ENCODE results near the gene CGB2.
"Not testable (repeated sequence)": the region's sequence is repeated elsewhere in the genome, so short reads cannot be mapped to it uniquely, and the experiment has no call there.

The CGB2 gene

DNA sequence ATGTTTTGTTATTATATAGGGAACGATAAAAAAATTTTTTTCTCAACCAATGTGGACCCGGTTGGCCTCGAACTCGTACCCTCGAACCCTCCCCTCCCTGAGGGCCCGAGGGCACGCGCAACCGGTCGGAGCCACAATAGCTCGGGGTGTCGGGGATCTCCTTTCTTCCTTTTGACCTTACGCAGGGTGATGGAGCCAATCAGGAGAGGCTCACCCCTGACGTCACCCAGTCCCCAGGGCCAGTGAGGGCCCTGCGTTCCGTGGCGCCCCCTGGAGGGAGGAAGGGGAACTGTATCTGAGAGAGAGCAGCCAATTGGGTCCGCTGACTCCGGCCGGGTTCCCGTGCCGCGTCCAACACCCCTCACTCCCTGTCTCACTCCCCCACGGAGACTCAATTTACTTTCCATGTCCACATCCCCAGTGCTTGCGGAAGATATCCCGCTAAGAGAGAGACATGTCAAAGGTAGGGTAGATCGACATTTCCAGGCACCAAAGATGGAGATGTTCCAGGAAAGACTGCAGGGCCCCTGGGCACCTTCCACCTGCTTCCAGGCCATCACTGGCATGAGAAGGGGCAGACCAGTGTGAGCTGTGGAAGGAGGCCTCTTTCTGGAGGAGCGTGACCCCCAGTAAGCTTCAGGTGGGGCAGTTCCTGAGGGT, at the start of gene CGB2:
CGB2 (plus strand) TSS at position 249 of the 660 bp plus-strand sequence; CDS start at position 455, 206 bp downstream.
- not testable (repeated sequence) for DNase-seq (ENCODE audit: extremely low read depth, low read depth); H3K4me3 ChIP-seq (replicated peaks; ENCODE audit: low read depth, low read length)
- TF ChIP-seq, protein P1, sequence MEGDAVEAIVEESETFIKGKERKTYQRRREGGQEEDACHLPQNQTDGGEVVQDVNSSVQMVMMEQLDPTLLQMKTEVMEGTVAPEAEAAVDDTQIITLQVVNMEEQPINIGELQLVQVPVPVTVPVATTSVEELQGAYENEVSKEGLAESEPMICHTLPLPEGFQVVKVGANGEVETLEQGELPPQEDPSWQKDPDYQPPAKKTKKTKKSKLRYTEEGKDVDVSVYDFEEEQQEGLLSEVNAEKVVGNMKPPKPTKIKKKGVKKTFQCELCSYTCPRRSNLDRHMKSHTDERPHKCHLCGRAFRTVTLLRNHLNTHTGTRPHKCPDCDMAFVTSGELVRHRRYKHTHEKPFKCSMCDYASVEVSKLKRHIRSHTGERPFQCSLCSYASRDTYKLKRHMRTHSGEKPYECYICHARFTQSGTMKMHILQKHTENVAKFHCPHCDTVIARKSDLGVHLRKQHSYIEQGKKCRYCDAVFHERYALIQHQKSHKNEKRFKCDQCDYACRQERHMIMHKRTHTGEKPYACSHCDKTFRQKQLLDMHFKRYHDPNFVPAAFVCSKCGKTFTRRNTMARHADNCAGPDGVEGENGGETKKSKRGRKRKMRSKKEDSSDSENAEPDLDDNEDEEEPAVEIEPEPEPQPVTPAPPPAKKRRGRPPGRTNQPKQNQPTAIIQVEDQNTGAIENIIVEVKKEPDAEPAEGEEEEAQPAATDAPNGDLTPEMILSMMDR (IDR thresholded peaks at IDR 0.05; ENCODE audit: low read depth, low read length, missing control alignments): peak; percentile 50

DNA sequence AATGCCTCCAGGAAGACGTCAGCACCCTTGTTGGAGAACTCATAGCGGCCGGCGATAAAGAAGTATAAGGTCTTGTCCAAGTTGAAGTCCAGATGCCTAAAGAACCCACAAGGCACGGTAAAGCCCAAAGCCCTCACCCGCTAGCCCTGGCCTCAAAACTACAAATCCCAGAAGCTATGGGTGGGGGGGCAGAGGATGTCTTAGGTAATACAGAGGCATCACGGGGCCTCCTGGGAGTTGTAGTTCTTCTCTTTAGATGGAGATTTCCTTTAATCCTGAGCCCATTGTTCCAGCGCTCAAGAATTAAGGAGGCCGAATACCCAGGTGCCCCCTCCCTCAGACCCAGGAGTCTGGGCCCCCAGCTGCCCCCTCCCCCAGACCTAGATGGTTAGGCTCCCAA, 49.4 kb upstream of the CGB2 start:
- TF ChIP-seq, protein P1 (IDR thresholded peaks at IDR 0.05; ENCODE audit: low read depth, low read length, missing control alignments): no peak
- no peak for DNase-seq (ENCODE audit: extremely low read depth, low read depth)

DNA sequence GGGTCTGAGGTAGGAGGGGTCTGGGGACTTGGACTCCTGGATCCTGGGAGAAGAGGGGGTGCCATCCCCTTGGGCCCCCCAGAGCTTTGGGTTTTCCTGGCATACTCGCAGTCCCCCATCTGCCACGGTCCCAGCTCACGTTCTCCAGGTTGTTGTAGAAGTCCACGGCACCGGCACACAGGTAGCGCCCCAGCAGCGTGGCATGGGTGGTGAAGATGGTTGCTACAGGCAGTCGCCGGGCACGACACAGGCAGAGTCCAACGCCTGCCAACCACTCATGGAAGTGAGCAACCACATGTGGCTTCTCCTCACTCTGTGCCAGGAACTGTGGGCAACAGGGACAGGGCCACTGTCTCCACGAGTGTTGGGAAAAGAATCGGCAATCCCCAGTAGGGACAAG, 46.0 kb upstream of the CGB2 start:
- TF ChIP-seq, protein P1 (IDR thresholded peaks at IDR 0.05; ENCODE audit: low read depth, low read length, missing control alignments): no peak
- no peak overlapping the region for H3K4me3 ChIP-seq (replicated peaks; ENCODE audit: low read depth, low read length)
- DNase-seq (ENCODE audit: extremely low read depth, low read depth): no peak

More for the DNA sequence above, 49.4 kb upstream of the CGB2 start:
- no peak overlapping the region for H3K4me3 ChIP-seq (replicated peaks; ENCODE audit: low read depth, low read length)

DNA sequence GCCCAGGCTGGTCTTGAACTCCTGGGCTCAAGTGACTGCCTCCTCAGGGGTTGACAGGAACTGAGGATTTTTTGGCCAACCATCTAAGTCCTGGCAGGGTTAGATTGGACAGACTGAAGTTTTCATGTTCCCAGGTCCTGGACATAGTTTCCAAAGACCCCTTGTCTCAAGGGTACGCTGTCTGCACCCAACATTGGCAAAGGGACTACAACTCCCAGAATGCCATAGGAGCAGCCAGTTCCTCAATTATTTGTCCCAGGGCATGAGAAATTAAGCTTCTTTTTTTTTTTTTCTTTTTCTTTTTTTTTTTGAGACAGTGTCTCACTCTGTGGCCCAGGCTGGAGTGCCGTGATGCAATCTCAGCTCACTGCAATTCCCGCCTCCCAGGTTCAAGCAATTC, 45.5 kb upstream of the CGB2 start:
- TF ChIP-seq, protein P1 (IDR thresholded peaks at IDR 0.05; ENCODE audit: low read depth, low read length, missing control alignments): no peak

DNA sequence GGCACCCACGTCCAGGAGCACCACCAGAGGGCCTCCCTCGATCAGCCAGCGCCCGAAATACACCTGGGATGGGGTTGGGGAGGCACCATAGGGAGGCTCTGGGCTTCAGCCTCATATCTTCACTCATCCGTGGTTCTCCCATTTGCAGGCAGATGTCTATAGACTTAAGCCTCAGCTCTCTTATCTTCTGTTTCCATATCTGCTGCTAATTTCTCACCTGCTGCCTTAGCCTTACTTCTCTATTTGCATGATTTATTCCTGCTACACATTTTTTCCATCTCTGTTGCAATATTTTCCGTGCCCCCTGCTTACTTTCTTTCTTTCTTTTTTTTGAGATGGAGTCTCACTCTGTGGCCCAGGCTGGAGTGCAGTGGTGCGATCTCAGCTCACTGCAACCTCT, 44.4 kb upstream of the CGB2 start:
- TF ChIP-seq, protein P1 (IDR thresholded peaks at IDR 0.05; ENCODE audit: low read depth, low read length, missing control alignments): no peak
- no peak for DNase-seq (ENCODE audit: extremely low read depth, low read depth)

More for the DNA sequence above, 45.5 kb upstream of the CGB2 start:
- H3K4me3 ChIP-seq (replicated peaks; ENCODE audit: low read depth, low read length): no peak overlapping the region
- no peak for DNase-seq (ENCODE audit: extremely low read depth, low read depth)

DNA sequence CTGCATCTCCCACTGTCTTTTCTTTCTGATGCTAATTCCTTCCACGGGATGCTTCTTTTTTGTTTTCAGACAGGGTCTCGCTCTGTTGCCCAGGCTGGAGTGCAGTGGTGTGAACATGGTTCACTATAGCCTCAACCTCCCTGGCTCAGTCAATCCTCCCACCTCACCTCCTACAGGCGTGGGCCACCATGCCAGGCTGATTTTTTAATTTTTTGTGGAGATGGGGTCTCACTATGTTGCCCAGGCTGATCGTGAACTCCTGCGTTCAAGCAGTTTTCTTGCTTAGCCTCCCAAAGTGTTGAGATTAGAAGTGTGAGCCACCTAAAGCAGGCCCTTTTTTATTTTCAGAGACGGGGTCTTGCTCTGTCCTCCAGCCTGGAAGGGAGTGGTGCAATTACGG, 43.4 kb upstream of the CGB2 start:
- no peak overlapping the region for H3K4me3 ChIP-seq (replicated peaks; ENCODE audit: low read depth, low read length)
- no peak for DNase-seq (ENCODE audit: extremely low read depth, low read depth)
- TF ChIP-seq, protein P1 (IDR thresholded peaks at IDR 0.05; ENCODE audit: low read depth, low read length, missing control alignments): no peak

More for the DNA sequence above, 44.4 kb upstream of the CGB2 start:
- H3K4me3 ChIP-seq (replicated peaks; ENCODE audit: low read depth, low read length): no peak overlapping the region

DNA sequence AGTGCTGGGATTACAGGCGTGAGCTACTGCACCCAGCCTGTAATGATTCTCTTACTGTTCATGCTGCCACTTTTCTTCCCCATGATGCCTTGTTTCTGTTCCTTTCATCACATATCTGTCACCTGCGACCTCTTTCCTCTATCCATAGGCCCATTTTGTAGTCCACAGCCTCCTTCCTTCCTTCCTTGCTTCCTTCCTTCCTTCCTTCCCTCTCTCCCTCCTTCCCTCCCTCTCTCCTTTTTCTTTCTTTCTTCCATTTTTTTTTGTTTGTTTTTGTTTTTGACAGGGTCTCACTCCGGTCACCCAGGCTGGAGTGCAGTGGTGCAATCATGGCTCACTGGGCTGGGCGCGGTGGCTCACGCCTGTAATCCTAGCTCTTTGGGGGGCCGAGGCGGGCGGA, 42.8 kb upstream of the CGB2 start:
- no peak overlapping the region for H3K4me3 ChIP-seq (replicated peaks; ENCODE audit: low read depth, low read length)
- DNase-seq (ENCODE audit: extremely low read depth, low read depth): no peak
- TF ChIP-seq, protein P1 (IDR thresholded peaks at IDR 0.05; ENCODE audit: low read depth, low read length, missing control alignments): no peak

Measured in HFF-Myc (cell line).